Testis (tissue), 2 donors: Measurements from ENCODE around the gene HBB.

Experiments
- POLR2A ChIP-seq: fragments of 450-650 bp; IDR thresholded peaks from one replicate; pipeline ENCODE4 v1.6.1; 2017; ENCODE audit warnings: antibody characterized with exemption, mild to moderate bottlenecking, moderate library complexity
- TF ChIP-seq, protein P1 (sequence below), 3 experiments: fragments of 450-650 bp in 2 of 3; fragments of 200-600 bp in 1 of 3; sonication (generic) in 1 of 3; IDR thresholded peaks; one replicate each; pipeline ENCODE4 v1.5.1; 2016 to 2019; ENCODE audit warnings: antibody characterized with exemption in 3 of 3, mild to moderate bottlenecking in 2 of 3, moderate library complexity in 1 of 3

DNA sequence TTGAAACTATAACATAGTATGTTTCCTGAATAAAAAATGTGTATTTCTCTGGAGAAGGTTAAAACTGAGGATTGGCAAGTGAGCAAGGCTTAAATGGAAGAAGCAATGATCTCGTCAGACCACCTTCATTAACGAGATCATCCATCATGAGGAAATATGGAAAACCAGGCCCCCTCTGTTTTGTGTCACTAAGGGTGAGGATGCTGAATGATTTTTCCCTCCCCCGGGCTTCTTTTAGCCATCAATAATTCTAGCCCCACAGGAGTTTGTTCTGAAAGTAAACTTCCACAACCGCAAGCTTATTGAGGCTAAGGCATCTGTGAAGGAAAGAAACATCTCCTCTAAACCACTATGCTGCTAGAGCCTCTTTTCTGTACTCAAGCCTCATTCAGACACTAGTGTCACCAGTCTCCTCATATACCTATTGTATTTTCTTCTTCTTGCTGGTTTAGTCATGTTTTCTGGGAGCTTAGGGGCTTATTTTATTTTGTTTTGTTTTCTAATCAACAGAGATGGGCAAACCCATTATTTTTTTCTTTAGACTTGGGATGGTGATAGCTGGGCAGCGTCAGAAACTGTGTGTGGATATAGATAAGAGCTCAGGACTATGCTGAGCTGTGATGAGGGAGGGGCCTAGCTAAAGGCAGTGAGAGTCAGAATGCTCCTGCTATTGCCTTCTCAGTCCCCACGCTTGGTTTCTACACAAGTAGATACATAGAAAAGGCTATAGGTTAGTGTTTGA is 48.7 kb upstream of the HBB start:
- no peak for TF ChIP-seq POLR2A
- TF ChIP-seq, protein P1, sequence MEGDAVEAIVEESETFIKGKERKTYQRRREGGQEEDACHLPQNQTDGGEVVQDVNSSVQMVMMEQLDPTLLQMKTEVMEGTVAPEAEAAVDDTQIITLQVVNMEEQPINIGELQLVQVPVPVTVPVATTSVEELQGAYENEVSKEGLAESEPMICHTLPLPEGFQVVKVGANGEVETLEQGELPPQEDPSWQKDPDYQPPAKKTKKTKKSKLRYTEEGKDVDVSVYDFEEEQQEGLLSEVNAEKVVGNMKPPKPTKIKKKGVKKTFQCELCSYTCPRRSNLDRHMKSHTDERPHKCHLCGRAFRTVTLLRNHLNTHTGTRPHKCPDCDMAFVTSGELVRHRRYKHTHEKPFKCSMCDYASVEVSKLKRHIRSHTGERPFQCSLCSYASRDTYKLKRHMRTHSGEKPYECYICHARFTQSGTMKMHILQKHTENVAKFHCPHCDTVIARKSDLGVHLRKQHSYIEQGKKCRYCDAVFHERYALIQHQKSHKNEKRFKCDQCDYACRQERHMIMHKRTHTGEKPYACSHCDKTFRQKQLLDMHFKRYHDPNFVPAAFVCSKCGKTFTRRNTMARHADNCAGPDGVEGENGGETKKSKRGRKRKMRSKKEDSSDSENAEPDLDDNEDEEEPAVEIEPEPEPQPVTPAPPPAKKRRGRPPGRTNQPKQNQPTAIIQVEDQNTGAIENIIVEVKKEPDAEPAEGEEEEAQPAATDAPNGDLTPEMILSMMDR (IDR thresholded peaks at IDR 0.05) = no peak
